WI38 (cell line): ENCODE measurements around the gene ATG7.

Experiments used
- H3K4me3 ChIP-seq: 2 replicates; pipeline ENCODE4 v1.5.1; 2011; ENCODE audit warnings: low read depth, mild to moderate bottlenecking, control low read depth, low read length
- TF ChIP-seq, protein P1 (sequence below): IDR thresholded peaks from 2 replicates; pipeline ENCODE4 v1.5.1; 2012; ENCODE audit warnings: low read depth, mild to moderate bottlenecking, control low read depth, low read length

The ATG7 gene

DNA sequence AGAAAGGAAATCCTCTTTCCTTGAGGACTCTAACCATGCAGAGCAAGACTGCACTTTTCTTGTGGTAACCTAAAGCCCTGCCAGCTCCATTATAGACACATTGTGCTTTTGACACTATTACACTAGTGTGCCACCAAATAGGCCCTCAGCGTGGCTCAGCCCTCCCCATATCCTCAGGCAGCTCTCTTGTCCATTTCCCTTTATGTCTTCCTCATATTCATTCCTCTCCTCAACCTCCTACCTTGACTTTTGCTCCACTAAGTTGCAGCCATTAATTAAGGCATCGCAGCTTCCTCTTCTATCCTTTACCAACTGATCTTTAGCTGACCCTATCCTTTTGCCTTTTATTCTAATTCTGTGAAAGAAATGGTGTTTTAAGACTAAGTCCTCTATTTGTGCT is 3.7 kb downstream of the ATG7 start:
- TF ChIP-seq, protein P1, sequence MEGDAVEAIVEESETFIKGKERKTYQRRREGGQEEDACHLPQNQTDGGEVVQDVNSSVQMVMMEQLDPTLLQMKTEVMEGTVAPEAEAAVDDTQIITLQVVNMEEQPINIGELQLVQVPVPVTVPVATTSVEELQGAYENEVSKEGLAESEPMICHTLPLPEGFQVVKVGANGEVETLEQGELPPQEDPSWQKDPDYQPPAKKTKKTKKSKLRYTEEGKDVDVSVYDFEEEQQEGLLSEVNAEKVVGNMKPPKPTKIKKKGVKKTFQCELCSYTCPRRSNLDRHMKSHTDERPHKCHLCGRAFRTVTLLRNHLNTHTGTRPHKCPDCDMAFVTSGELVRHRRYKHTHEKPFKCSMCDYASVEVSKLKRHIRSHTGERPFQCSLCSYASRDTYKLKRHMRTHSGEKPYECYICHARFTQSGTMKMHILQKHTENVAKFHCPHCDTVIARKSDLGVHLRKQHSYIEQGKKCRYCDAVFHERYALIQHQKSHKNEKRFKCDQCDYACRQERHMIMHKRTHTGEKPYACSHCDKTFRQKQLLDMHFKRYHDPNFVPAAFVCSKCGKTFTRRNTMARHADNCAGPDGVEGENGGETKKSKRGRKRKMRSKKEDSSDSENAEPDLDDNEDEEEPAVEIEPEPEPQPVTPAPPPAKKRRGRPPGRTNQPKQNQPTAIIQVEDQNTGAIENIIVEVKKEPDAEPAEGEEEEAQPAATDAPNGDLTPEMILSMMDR: no peak
- no peak overlapping the region for H3K4me3 ChIP-seq

DNA sequence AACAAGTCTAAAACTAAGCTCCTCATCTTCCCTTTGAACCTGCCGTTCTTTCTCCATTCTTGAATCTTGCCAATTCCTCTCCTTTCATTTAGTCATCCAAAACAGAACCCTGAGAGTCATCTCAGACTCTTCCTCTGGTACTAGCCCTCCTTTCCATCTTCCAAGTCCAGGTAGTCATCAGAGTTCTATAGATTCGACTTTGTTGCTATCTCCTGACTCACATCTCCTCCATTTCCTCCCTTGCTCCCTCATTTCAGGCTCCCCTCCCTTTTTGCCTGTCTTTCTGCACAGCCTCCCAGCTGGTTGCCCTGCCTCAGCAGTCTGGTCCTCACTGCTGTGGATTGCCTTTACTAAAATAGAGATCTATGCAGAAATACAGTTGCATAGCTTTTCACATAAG is 4.7 kb downstream of the ATG7 start:
- no peak overlapping the region for H3K4me3 ChIP-seq
- TF ChIP-seq, protein P1: no peak

DNA sequence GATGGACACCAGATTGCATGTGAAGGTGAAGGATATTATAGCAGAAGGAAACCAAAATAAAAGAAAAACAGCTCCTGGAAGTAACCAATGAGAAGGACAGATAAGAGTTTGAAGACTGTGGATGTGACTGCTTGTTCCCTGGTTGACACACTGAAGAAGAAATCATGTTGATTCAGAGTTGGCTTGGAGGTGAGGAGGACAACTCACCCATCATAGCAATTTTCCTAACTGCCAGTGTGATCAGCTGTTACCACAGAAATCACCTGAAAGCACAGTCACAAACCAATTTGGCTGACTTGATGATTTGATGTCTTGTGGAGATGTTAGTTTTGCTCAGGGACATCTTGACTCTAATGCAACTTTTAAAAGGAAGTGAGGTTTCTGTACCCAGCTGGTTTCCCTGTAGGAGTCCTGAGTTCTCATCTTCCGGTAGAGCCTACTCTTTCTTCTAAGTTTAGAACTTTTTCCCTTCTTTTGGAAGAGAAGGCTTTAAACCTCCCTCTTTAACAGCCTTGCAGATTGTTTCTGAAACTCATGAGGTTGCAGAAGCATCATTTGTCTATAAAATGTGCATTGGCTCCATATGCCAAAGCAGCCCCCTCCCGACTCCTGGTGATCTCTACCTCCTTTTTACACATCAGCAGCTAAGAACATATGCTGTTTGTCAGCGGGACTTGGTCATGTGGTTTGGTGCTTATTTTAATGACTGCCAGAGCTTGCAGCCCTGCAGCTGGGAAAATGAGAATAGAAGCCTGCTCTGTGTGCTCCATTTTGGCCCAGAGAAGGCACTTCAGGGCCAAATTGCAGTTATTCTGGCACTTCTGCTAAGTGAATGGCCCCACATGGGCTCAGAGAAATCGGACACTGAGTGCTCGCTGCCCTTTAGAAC is 10.3 kb downstream of the ATG7 start:
- TF ChIP-seq, protein P1: no peak
- no peak overlapping the region for H3K4me3 ChIP-seq

DNA sequence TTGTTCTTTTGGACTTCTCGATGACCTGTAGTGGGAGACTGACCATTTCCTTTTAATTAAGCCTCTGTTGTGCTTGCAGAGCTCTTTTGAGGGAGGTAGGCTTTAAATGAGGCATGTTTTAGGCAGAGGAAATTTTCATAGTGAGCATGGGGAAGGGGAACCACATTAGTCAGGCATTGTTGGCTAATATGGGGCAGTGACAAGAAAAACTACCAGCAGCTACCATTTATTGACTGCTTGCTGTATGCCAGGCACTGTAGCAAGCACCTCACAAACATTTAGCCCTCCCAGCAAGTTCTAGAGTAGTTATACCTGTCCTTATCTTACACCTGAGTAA is 10.9 kb downstream of the ATG7 start:
- TF ChIP-seq, protein P1: no peak
- H3K4me3 ChIP-seq: no peak overlapping the region

DNA sequence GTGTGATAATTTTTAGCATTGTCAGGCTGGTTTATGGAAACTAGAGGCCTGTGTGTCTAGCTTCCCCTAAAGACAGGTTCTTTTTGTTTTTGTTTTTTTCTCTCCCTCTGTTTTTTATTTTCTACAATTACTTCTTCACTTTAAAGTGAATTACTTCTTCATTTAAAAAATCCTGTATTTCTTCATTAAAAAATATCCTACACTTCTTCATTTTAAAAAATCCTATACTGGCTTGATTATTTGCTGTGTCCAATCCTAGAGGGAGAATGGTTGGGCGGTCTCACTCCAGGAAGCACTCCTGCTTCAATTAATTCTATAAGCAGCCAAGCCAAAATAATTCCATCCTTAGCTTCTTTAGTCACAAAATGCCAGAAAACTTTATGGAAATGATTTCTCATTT is 11.8 kb downstream of the ATG7 start:
- no peak overlapping the region for H3K4me3 ChIP-seq
- TF ChIP-seq, protein P1: no peak

DNA sequence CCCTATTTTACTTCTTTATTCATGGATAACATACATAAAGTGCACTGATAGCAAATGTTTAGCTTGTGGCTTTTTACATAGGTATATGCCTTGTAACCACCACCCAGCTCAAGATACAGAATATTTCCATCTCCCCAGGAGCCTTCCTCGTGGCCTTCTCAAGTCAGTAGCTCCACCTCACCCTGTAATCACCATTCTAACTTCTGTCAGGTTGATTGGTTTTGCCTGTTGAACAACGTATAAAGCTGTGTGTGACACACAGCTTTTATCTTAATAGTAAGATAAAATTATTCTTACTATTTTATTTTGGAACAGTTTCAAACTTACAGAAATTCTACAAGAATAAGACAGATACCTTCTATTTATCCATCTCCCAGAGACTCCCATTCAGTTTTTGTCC is 13.3 kb downstream of the ATG7 start:
- no peak overlapping the region for H3K4me3 ChIP-seq
- TF ChIP-seq, protein P1: no peak

DNA sequence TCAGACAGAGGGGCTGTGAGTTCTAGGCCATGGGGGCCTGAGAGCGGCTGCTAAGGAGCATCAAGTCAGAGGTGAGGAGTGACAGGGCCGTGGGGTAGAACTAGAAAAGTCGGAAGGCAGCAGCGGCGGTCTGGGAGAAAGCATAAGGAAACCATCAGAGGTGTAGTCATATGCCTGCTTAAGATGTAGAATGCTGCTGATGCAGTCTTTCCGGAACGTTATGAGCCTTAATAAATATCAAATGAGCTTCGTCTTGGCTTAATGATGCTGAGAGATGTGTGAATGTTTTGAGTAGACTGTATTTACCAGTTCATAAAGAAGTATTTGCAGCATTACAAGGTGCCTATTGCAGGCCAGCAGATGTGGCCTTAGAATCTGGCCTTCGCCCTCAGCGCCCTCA is 15.2 kb downstream of the ATG7 start:
- H3K4me3 ChIP-seq: no peak overlapping the region
- TF ChIP-seq, protein P1: no peak
